GM21576 (cell line): ENCODE measurements around the gene ARL14EP.

Experiments used
- ATAC-seq: cut with Tn5 transposase; IDR thresholded peaks from one replicate; pipeline ENCODE4 v1.9.1; 2021; ENCODE audit warnings: mild to moderate bottlenecking, moderate library complexity; ENCODE audit not compliant: unreplicated experiment

Gene ARL14EP

DNA sequence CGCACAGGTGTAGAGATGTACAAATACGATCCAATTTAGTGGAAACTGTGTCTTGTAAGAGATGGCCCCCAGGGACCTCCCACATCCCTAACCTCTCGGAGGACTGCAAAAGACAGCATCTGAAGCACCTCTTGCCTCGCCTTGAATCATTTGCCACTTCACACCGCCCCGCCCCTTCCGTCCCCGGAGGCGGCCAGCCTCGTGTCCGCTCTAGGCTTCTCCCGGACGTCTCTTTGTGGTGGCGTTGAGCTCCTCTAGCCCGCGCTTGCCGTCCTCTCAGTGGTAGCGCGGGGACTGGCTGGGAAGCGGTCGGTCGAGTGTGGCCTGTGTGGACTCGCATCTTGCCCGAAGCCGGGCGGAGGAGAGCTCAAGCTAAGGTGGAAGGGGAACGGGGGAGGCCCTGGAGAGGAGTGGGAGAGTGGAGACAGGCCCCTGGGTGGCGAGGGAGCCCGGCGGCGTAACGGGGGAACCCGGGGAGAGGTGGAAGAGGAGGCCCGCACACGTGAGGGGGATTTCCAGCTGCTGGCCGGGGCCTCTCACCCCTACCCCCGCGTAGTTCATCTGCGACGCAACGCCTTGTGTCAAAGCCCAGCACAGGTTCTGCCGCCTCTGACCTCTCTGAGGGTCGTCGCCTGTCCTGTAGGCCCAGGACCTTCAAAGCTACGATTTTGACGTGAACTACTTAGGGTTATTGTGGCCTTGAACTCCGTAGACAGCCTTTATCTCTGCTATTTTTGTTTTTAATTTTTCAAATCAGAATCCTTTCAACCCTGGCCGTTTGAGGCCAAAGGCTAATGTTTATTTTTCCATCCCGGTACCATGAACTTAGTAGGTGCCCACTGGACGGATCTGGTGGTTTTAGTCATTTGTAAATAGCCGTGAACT, at the start of gene ARL14EP:
Gene ARL14EP (plus strand): TSS at position 279 of the 885 bp plus-strand sequence. CDS start 7,845 bp downstream, outside the sequence.
- peak; percentile 94 for ATAC-seq

DNA sequence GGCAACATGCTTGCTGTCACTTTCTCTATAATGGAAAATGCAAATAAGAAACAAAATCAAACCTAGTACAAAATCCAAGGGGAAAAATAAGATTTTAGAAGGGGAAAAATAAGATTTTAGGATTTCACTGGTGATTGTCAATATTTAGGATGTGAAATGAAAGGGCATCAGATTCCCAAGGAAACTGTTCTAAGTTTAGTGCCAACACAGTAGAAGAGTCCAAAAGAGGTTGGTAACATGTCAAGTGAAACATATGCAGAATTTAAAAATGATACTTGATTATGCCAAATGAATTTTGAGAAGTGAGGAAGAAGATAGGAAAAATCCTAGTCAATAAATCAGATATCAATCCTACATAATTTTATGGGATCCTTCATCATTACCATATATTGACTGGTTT, 45.7 kb upstream of the ARL14EP start:
- ATAC-seq, result no peak

DNA sequence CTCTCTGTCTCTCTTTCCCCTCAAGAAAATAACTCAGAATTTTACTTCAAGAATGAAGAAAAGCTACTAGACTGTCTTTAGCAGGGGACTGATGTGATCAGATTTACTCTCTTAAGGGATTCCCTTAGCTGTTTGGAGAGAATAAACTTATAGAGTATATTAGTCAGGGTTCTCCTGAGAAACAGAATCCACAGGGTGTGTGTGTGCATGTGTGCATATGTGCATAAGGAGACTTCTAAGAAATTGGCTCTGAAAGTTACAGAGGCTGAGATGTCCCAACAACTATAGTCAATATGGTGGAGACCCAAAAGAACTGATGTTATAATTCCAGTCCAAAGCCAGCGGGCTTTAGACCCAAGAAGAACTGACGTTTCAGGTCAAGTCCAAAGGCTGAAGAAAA, 43.1 kb upstream of the ARL14EP start:
- ATAC-seq, result no peak

DNA sequence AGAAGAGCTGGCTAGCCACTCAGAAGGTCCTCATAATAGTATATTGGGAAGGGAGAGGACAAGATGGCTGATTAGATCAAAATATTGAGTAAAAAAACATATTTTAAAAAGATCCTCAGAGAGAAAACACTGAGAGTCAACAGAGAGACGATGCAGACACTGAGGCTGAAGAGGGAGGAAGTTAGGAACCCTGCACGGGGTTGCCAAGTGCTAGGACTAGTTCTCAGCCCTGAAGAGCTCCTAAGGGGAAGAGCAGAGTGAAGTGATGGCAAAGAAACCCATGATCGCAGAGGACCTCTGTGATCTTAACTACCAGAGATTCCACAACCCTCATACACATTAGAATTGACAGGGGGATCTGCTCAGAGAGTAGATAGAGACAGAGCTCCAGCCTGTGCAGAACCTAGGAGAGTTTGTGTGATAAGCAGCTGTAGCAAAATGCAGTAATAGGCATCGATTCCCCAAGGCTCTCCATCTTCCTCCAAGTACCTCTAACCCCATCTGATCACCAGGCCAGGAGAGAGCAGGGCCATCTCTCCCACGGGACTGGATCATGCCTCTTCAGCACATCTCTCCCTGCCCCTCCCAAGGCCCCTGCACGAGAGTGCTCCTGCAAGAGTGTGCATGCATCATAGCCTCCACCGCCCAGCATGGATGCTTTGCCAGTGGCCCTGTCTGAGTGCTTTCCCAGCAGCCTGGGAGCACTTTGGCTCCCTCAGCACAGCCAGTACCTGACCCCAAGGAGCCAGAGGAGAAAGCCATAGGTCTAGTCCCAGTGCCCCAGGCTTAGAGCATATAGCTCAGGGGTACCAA, 41.2 kb upstream of the ARL14EP start:
- ATAC-seq, result peak; percentile 30

DNA sequence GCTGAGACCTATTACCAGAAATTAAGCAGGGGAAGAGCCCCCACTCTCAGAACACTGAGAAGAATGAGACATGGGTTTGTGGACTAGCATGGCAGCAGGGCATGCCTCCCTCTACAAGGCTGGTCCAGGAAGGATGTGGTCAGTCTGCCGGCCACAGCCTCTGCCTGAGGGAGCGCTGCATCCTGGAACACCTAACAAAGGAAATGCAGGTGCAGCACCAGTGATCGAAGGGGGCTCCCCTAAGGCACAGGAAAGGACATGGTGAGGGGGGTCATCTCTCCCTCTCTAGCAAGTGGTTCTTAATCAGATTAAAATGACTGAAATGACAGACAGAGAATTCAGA, 40.6 kb upstream of the ARL14EP start:
- ATAC-seq, result peak; percentile 90

DNA sequence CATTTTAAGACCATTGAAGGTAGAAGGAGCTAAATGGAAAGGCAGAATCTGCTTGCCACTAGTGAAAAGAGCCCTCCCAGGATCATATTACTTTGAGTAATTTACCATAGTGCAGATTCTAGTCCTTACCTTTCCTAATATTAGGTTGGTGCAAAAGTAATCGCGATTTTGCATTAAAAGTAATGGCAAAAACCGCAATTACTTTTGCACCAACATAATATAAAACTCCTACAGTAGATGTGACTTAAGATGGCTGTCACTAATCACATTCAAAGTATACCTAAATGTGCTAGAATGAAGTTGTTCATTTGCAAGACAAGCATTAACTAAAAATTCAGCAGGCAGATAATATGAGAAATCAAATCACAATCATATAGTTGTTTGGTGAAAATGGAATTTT, 38.1 kb upstream of the ARL14EP start:
- no peak for ATAC-seq

DNA sequence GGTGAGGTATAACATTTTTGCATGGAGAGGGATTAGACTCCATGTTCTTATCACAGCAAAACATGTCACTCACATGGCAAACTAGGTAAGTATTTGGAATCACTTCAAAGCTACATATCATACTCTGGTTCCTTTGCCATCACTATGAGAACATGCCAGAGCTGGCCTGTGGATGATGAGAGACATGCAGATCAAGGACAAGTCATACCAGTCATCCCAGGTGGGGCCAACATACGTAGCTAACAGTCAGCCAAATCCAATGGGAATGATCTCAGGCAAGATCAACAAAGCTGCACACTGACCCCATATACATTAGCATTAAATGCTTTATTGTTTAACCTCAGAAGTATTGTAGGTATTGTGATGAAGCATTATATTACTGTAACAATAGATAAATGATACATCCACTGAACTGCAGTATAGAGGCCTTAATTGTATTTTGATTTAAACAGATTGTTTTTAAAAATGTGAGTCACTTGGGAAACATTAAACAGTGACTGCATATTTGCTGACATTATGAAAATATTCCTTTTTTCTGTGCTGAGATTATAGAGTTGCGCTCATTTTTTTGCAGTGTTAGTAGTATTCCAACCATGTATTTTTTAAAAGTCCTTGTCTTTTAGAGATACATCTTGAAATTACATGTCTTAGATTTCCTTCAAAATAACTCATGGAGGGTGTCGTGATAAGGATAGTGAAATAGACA, 37.3 kb upstream of the ARL14EP start:
- no peak for ATAC-seq

DNA sequence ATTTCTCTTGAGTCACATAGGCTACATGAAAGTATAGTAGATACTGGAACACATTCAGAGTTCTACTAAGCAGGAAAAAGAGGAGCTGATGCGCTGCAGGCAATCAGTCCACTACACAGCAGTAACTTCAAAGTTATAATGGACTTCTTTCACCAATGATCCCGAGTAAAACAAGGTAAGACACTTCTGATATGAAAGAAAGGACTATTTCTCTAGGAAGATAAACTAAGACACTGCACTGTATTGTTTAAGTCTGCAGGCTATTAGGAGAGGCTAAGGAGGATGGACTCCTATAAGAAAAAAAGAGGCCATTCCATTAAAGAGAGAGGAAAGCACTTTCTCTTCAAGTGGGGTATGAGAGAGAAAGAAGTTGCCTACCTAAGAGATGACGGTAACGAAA, 31.6 kb upstream of the ARL14EP start:
- no peak for ATAC-seq

DNA sequence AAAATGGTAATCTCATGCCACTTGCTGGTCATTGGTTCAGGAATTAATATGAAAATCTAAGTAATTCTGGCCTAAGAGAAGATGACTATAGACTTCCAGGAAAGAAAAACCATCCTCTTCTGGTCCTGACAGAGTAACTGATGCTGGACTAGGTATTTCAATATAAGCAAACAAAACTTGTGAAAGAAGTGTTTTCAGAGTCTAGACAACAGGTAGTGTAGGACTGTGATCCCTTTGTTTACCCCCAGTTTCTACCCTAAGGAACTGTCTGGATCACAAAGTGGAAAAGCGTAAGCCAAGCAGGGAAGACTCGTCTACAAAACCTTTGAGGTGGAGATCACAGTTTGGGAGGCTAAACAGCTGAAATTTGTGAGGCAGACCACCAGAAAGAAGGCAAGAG, 30.4 kb upstream of the ARL14EP start:
- ATAC-seq, result no peak

DNA sequence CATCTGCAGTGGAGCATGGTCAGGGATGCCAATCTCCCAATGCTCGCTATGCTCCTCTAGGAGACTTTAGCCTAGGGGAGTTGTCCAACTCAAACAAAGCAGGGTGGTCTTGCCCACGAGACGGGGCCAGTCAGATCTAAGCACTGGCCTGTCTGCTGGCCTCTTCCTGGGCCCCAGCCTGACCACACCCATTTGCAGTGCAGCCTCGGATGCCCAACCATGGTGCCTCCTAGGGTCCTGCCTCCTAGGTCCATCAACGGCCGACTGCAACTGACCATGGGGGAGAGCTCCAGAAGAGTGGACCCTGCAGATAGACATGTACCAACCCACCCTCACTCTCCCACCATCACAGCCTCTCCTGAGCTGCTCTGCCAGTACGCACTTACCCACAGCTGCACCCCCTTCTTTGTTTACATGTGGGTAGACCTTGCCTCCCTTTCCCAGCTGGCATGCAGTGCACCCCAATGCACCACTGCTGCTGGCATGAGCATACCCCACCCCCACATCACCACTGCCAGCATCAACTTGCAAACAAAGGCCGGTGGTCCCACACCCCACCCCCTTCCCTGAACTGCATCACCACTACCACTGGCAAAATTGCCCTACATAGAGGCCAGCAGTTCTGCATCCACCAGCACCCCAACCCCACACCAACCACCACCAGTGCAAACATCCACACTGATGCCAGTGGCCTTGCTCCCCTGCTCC, 27.6 kb upstream of the ARL14EP start:
- no peak for ATAC-seq

DNA sequence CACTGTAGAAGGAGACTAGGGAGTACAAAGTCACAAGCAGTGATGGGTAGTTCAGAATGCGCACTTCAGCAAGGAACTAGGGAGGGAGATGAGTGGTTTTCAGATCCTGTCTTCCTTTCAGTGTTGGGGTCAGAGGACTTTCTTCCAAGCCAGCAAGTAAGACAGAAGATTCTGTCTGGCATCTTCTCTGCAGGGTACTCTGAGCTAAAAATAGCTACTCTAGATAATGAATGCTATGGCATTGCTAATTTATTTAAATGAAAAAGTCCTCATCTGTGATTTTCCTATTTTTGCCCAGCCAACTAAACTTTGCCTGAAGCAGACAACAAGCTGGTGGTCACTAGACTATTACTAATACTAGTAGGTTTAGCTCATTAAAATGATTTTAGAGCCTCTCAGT, 18.3 kb upstream of the ARL14EP start:
- ATAC-seq, result no peak

DNA sequence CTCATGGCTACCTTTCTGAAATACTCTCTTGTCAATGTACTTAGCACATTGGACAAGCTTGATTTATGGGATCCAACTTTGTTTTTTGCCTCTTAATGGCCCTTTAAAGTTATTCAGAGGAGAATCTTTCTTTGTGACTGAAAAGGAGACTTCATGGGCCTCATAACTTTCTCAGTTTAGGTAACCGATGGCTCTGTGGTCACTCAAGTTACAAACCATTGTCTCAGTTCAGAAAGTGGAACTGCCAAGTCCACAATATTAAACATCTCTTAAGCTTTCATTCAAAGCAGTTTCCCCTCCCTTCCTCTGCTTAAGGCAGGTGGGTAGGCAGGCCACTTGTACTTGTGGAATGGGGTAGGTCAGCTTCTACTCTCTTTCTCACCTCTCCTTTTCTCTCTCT, 12.3 kb upstream of the ARL14EP start:
- peak; percentile 98 for ATAC-seq

DNA sequence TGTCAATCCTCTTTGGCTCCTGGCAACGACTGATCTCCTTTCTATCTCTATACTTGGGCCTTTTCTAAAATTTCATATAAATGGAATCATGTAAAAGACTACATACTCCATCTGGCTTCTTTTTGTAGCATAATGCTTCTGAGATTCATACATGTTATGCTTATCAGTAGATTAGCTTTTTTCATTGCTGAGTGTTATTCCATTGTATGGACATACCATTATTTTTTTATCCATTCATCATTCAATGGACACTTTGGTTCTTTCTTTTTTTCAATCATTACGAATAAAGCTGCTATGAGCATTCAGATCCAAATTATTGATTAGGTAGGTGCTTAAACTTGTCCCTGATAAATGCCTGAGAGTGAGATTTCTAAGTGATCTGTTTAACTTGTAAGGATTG, 11.7 kb upstream of the ARL14EP start:
- no peak for ATAC-seq

DNA sequence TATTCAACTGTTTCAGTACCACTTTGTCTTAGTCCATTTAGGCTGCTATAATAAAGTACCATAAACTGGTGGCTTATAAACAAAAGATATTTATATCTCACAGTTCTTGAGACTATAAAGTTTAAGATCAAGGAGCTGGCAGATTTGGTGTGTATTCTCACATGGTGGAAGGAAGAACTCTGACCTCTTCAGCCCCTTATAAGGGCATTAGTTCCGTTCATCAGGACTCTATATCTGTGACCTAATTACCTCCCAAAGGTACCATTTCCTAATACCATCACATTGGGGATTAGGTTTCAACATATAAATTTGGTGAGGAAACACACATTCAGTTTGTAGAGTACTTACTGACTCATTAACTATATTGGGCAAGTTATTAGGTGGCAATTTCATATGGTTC, 10.7 kb upstream of the ARL14EP start:
- ATAC-seq, result no peak

DNA sequence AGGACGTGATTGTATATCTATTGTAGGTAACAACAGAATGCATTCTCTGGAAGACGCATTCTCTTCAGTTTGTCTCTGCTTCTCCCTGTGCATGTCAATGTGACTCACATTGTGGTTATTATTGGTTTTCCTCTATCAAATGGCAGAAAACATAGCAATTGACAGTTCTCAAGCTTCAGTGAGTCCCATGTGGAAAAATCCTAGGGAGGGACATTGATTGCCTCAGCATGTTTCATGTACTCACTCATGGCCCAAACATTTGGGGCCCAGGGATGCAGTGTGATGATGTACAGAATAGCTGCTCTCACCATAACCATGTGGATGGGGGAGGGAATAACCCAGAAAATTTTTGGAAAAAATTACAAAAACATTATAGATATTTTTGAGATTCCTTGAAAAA, 9.3 kb upstream of the ARL14EP start:
- ATAC-seq, result no peak

DNA sequence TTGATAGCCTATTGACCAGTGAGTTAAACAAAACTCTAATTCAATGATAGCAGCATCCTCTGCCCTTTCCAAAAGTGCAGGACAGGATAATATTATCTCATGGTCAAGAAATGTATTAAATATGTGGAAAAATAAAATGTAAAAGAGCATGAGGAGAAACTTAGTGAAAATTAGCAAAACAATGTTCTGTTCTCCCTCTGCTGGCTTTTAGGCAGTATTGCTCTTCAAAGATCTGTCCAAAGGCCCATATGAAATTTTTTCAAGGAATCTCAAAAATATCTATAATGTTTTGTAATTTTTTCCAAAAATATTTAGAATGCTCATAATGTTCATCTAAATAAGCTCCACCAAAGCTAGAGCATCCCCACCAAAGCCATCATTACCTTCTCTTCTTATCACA, 8.3 kb upstream of the ARL14EP start:
- ATAC-seq, result no peak

DNA sequence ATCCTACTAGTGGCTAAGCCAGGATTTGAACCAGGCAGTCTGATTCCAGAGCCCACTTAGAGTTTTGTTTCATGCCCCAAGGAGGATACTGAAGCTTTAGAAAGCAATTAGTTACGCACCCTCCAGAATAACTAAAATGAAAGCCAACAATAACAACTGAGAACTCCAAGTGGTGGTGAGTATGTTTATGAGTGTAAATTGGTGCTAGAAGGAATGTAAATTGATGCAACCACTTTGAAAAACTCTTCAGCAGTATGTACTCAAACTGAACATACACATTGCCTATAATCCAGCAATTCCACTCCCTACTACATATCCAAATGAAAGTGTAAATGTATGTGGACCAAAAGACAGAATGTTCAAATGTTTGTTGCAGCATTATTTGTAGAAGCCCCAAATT, 6.7 kb upstream of the ARL14EP start:
- ATAC-seq, result no peak

DNA sequence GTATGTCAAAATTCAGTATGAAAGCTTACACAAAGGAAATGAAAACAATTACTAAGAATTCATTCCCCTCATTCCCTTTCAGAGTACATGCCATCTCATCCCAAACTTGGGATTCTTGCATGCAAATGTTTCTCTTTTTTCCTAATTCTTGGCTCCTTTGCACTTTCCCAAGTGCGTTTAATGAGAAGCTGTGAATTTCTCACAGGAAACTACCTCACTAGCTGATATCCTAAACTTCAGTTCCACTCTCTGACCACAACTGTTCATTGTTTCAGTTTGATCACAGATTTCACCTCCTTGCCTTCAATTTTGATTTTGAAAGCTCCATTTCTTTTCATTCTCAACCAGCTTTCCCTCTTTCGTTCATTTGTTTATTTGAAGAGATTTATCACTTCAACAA, 5.9 kb upstream of the ARL14EP start:
- peak; percentile 69 for ATAC-seq

DNA sequence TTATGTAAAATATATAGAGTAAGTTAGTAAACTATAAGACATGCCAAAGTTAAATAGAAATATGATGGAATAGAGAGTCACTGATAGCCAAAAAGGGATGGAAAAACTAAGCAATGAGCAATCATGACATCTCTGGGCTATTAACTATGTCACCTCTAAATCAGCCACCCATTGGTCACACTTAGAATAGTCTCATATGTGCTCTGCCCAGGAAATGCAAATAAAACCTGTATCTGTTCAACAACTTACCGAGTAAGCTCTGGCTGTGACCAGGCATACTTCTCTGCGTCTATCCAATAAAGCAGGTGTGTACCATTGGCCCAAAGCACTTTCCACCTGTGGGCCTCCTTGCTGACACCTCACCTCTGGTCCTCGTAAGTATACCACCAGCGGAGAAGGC, 1.6 kb upstream of the ARL14EP start:
- ATAC-seq, result no peak

DNA sequence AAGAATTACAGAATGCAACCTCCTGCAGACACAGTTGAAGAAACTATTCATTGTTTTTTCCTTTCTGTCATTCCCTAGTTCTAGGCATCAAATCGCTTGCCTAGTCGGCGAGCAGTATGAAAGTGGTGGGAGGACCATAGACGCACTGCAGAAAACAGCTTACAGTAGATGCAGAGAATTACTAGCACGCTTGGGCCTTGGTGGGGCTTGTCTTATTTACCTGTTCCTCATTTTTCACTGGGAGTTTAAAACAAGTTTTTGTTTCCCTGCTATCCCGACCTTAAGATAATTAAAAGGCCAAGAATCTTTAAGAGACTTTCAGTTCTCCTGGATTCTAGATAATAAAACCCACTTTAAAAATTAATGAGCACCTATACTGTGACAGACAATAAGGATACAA, 713 bp upstream of the ARL14EP start:
- no peak for ATAC-seq
